ENCODE measurements around the gene ZNF678. TPM values are rescaled to one million over a fixed set of nuclear protein-coding genes. Genes with fewer than 3 reads are reported as not detected.
A peak's percentile ranks its signal among the peaks of the same experiment; 100 is the strongest.

ZNF678 gene
- total RNA-seq: 18.3 to 20.6 TPM (median 19.4 TPM) in 3 replicates

- DNase-seq (ENCODE audit: low spot score in 2 of 2, unreplicated experiment in 2 of 2): peak; percentile 82 to 91
- Mint-ChIP-seq H3K36me3 (peaks cover 1% of the 10 kb centered on the region), H3K27ac (peak within 1 kb of the TSS; percentile 100), H3K4me3 (peak within 1 kb of the TSS; percentile 91), H3K9me3 (no peaks in the 10 kb centered on the region), H3K4me1 (peaks cover 20% of the 10 kb centered on the region), H3K27me3 (ENCODE audit: low read depth) (no peaks in the 10 kb centered on the region)
- no peak for TF ChIP-seq CTCF (IDR thresholded peaks at IDR 0.05; ENCODE audit: unreplicated experiment)
These were observed at the start of gene ZNF678 for GRCh38 chr1:227563324-227564201. Gene ZNF678, plus strand, starts transcription at chr1:227563556. Its CDS starts 87,436 bp downstream, at chr1:227650992.

GRCh38 chr1:227518876-227519275 is 44.5 kb upstream of the ZNF678 start:
- Mint-ChIP-seq H3K9me3 (peaks cover 16% of the 10 kb centered on the region), H3K4me3 (no peak overlapping the region), H3K27me3 (ENCODE audit: low read depth) (peaks cover 3% of the 10 kb centered on the region), H3K36me3 (no peaks in the 10 kb centered on the region), H3K27ac (no peak overlapping the region), H3K4me1 (no peaks in the 10 kb centered on the region)
- no peak for TF ChIP-seq CTCF (IDR thresholded peaks at IDR 0.05; ENCODE audit: unreplicated experiment)
- no peak for DNase-seq (ENCODE audit: low spot score in 2 of 2, unreplicated experiment in 2 of 2)

- no peaks in the 10 kb centered on the region for H3K27me3 Mint-ChIP-seq (ENCODE audit: low read depth)
- no peaks in the 10 kb centered on the region for H3K4me1 Mint-ChIP-seq
- no peak for TF ChIP-seq CTCF (IDR thresholded peaks at IDR 0.05; ENCODE audit: unreplicated experiment)
- DNase-seq (ENCODE audit: low spot score in 2 of 2, unreplicated experiment in 2 of 2): no peak
- no peak overlapping the region for H3K4me3 Mint-ChIP-seq
- H3K36me3 Mint-ChIP-seq: peaks cover 4% of the 10 kb centered on the region
- H3K9me3 Mint-ChIP-seq: peaks cover 45% of the 10 kb centered on the region
- no peak overlapping the region for H3K27ac Mint-ChIP-seq
These were observed 41.6 kb upstream of the ZNF678 start for GRCh38 chr1:227521782-227522181.

GRCh38 chr1:227526524-227526923 is 36.8 kb upstream of the ZNF678 start:
- DNase-seq (ENCODE audit: low spot score in 2 of 2, unreplicated experiment in 2 of 2): no peak
- no peaks in the 10 kb centered on the region for H3K4me1 Mint-ChIP-seq
- H3K4me3 Mint-ChIP-seq: no peak overlapping the region
- H3K27ac Mint-ChIP-seq: no peak overlapping the region
- TF ChIP-seq CTCF (IDR thresholded peaks at IDR 0.05; ENCODE audit: unreplicated experiment): no peak
- H3K9me3 Mint-ChIP-seq: peaks cover 87% of the 10 kb centered on the region
- peaks cover 43% of the 10 kb centered on the region for H3K36me3 Mint-ChIP-seq
- no peaks in the 10 kb centered on the region for H3K27me3 Mint-ChIP-seq (ENCODE audit: low read depth)

- no peak overlapping the region for H3K4me3 Mint-ChIP-seq
- H3K4me1 Mint-ChIP-seq: no peaks in the 10 kb centered on the region
- no peaks in the 10 kb centered on the region for H3K27me3 Mint-ChIP-seq (ENCODE audit: low read depth)
- no peak overlapping the region for H3K27ac Mint-ChIP-seq
- peaks cover 85% of the 10 kb centered on the region for H3K9me3 Mint-ChIP-seq
- no peak for DNase-seq (ENCODE audit: low spot score in 2 of 2, unreplicated experiment in 2 of 2)
- H3K36me3 Mint-ChIP-seq: peaks cover 66% of the 10 kb centered on the region
- TF ChIP-seq CTCF (IDR thresholded peaks at IDR 0.05; ENCODE audit: unreplicated experiment): no peak
These were observed 31.2 kb upstream of the ZNF678 start for GRCh38 chr1:227532019-227532619.

Data from mesothelial cell of epicardium (in vitro differentiated cells).